Vagina (tissue), 2 donors: ENCODE measurements around the gene RPL22.

ENCODE experiments used
- CTCF ChIP-seq, 3 experiments: fragments of 450-650 bp in 2 of 3; fragments of 200-600 bp in 1 of 3; sonication (generic) in 1 of 3; IDR thresholded peaks; one replicate each; pipeline ENCODE4 v1.5.1; 2017 to 2019; ENCODE audit warnings: antibody characterized with exemption in 3 of 3, mild to moderate bottlenecking in 2 of 3, moderate library complexity in 2 of 3
- POLR2AphosphoS5 ChIP-seq, 2 donors: sonication (generic); formaldehyde crosslinking; IDR thresholded peaks; one replicate each; pipeline ENCODE4 v1.9.0; 2017; ENCODE audit warnings: antibody characterized with exemption in 2 of 2, mild to moderate bottlenecking in 2 of 2, low read depth in 1 of 2; ENCODE audit not compliant: insufficient read depth in 1 of 2

- TF ChIP-seq CTCF (IDR thresholded peaks at IDR 0.05) (no peak), POLR2AphosphoS5 (IDR thresholded peaks at IDR 0.05; ENCODE audit: insufficient read depth in 1 of 2, low read depth in 1 of 2) (peak; percentile 10 to 43)
Measured at GRCh38 chr1:6157528-6158174, 41.7 kb downstream of the RPL22 start.
